Lower lobe of right lung (tissue), 2 donors: ENCODE data around the gene PDZD8. TPM values are rescaled to one million over a fixed set of nuclear protein-coding genes. Genes with fewer than 3 reads are reported as not detected.

ENCODE experiments used
- ATAC-seq, 2 donors: fragments of 200-7000 bp; cut with Tn5 transposase; one replicate each; pipeline ENCODE4 v1.9.1; 2020 to 2022; ENCODE audit warnings: mild to moderate bottlenecking in 2 of 2, moderate library complexity in 2 of 2
- DNase-seq: peaks from one replicate; pipeline ENCODE4 v3.0.0-alpha.2; 2020
- H3K27ac ChIP-seq: fragments of 200-600 bp; one replicate; pipeline ENCODE4 v1.8.0; 2022
- H3K27me3 ChIP-seq: fragments of 200-600 bp; one replicate; pipeline ENCODE4 v1.8.0; 2022; ENCODE audit warnings: low read depth
- H3K36me3 ChIP-seq: fragments of 200-600 bp; one replicate; pipeline ENCODE4 v1.8.0; 2022; ENCODE audit warnings: mild to moderate bottlenecking
- H3K4me1 ChIP-seq: fragments of 200-600 bp; one replicate; pipeline ENCODE4 v1.8.0; 2022
- H3K4me3 ChIP-seq: fragments of 200-600 bp; one replicate; pipeline ENCODE4 v1.8.0; 2022; ENCODE audit warnings: mild to moderate bottlenecking
- H3K9me3 ChIP-seq: fragments of 200-600 bp; one replicate; pipeline ENCODE4 v1.8.0; 2022
- intact Hi-C: fragments of 100-400 bp; cut with DNase I; formaldehyde crosslinking; loops from one replicate; pipeline ENCODE4 v1.11.0; 2022
- total RNA-seq: library from RNA; stranded (reverse); fragmentation: NEBNext Ultra II Directional; extraction: Animal tissue kit (Norgen Biotek cat#: 25700); gene quantifications from one replicate; pipeline ENCODE4 v1.2.1, GENCODE V29; 2021
- TF ChIP-seq, protein P1 (sequence below): fragments of 200-600 bp; IDR thresholded peaks from one replicate; pipeline ENCODE4 v1.8.0; 2022; ENCODE audit warnings: antibody characterized with exemption, mild to moderate bottlenecking
- donor health status: DM: no; HTN: yes; CAD: no; lungs with severe emphysema.

PDZD8 gene
- total RNA-seq, 1 donor from 2014 or later: 29.4 TPM

DNA sequence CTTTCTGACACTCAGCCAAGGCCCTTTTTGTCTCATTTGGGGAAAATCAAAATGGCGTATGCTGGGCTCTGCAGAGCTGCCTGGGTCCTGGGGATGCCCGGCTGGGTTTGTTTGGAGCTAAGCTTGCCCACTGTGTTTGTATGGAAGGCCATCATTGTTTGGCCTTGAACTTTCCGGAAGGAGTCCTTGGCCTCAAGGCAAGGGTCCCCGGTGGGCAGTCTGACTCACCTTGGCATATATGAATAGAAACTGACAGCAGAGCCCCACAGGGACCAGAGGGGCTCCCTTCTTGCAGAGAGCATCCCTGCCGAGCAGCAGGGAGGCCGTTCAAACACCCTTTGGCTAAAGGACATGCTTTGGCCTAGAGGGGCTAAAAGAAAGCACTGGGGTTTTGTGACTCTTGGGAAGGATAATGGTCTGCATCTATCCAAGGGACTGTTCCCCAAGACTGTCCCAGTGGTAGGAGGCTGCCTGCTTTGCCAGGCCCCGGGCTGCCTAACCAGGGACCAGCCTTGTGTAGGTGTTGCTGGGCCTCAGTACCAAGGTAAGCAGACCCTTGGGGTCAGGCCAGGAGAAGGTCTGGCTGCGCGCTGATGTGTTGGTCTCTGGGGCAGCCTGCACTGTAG lies 119.3 kb downstream of the PDZD8 start:
- no peak overlapping the region for H3K4me3 ChIP-seq
- H3K9me3 ChIP-seq: no peaks in the 10 kb centered on the region
- peaks cover 19% of the 10 kb centered on the region for H3K27me3 ChIP-seq
- intact Hi-C loops: no loop called here
- TF ChIP-seq, protein P1, sequence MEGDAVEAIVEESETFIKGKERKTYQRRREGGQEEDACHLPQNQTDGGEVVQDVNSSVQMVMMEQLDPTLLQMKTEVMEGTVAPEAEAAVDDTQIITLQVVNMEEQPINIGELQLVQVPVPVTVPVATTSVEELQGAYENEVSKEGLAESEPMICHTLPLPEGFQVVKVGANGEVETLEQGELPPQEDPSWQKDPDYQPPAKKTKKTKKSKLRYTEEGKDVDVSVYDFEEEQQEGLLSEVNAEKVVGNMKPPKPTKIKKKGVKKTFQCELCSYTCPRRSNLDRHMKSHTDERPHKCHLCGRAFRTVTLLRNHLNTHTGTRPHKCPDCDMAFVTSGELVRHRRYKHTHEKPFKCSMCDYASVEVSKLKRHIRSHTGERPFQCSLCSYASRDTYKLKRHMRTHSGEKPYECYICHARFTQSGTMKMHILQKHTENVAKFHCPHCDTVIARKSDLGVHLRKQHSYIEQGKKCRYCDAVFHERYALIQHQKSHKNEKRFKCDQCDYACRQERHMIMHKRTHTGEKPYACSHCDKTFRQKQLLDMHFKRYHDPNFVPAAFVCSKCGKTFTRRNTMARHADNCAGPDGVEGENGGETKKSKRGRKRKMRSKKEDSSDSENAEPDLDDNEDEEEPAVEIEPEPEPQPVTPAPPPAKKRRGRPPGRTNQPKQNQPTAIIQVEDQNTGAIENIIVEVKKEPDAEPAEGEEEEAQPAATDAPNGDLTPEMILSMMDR: no peak
- no peaks in the 10 kb centered on the region for H3K4me1 ChIP-seq
- no peak for ATAC-seq
- H3K36me3 ChIP-seq: no peaks in the 10 kb centered on the region
- H3K27ac ChIP-seq: no peak overlapping the region
- DNase-seq: no peak

DNA sequence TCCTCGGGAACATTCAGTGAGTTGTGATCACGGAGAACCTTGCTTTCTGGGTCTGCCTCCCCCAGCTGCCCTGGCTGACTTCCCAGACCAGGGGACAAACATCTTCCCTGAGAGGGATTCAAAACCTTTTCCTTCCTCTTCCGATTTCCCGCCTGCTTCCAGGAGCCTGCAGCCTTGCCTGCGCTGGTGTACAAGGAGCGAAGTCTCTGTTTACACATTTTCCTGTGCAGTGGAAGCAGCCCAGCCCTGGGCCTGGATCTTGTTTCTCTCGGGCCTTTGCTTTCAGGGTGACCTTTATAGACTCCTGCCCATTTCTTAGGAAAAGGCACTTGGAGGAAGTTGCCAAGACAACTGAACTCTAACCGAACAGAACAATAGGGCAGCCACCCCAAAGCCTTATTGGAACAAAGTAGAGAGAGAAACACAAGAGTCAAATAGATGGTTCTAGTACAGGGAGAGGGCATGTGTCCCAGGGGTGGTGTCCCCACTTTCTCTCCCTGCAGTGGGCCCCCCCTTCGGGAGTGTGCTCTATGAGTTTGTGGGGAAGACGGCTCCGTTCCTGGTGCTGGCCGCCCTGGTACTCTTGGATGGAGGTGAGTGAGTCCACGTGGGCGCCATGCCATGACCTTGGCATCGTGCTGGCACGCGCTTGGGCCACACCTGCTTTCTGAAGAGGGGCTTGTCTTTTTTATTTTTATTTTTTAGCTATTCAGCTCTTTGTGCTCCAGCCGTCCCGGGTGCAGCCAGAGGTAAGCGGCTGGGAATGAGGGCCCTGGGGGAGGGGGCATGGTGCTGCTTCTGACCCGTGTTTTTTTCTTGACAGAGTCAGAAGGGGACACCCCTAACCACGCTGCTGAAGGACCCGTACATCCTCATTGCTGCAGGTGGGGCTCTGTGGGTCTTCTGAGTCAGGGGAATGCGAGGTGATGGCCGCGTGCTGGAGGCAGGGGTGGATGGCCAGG lies 120.2 kb downstream of the PDZD8 start:
- Histone ChIP-seq H3K4me1 (no peaks in the 10 kb centered on the region), H3K4me3 (no peak overlapping the region), H3K27me3 (peaks cover 10% of the 10 kb centered on the region), H3K9me3 (no peaks in the 10 kb centered on the region), H3K27ac (no peak overlapping the region), H3K36me3 (no peaks in the 10 kb centered on the region)
- TF ChIP-seq, protein P1: no peak
- DNase-seq (no peak), ATAC-seq (no peak)
- intact Hi-C loops: no loop called here

DNA sequence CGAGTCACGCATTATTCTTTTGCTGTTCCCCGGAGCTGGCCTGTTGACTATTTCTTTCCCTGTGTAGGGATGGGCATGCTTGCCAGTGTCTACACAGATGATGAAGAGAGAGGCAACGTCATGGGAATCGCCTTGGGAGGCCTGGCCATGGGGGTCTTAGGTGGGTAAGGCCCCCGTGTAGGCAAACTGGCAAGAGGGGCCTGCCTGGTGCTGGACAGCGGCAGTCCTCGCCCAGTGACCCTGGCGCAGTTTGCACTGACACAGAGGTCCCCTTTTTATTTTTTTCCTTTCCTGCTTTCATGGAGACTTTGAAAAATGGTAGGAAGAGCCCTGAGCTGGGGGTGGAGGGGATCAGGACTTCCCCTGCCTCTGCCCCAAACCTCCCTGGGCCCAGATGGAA lies 120.9 kb downstream of the PDZD8 start:
- no peaks in the 10 kb centered on the region for H3K9me3 ChIP-seq
- TF ChIP-seq, protein P1: no peak
- H3K4me3 ChIP-seq: no peak overlapping the region
- DNase-seq (no peak), ATAC-seq (no peak)
- no peaks in the 10 kb centered on the region for H3K36me3 ChIP-seq
- H3K27me3 ChIP-seq: peaks cover 10% of the 10 kb centered on the region
- no peaks in the 10 kb centered on the region for H3K4me1 ChIP-seq
- no peak overlapping the region for H3K27ac ChIP-seq
- intact Hi-C loops: no loop called here

DNA sequence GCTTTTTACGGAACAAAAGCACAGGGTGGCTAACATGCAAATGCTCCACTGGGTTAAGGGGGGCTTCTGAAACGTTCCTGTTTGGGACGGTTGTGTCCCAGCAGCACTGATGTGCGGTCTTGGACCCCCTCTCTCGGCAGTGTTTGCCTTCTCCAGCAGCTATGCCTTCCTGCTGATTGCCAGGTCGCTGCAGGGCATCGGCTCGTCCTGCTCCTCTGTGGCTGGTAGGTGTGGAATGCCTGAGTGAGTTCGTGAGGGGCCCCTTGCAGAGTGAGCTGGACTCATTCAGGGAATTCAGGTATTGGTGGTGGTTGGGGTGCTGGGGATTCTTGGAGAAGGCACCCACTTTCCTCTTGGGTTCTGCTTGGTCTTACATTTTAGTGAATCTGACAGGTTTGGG lies 121.3 kb downstream of the PDZD8 start:
- DNase-seq: no peak
- Histone ChIP-seq H3K4me3 (no peak overlapping the region), H3K27me3 (peaks cover 10% of the 10 kb centered on the region), H3K4me1 (no peaks in the 10 kb centered on the region), H3K27ac (no peak overlapping the region), H3K9me3 (no peaks in the 10 kb centered on the region), H3K36me3 (no peaks in the 10 kb centered on the region)
- TF ChIP-seq, protein P1: no peak
- ATAC-seq: no peak
- intact Hi-C loops: no loop called here

DNA sequence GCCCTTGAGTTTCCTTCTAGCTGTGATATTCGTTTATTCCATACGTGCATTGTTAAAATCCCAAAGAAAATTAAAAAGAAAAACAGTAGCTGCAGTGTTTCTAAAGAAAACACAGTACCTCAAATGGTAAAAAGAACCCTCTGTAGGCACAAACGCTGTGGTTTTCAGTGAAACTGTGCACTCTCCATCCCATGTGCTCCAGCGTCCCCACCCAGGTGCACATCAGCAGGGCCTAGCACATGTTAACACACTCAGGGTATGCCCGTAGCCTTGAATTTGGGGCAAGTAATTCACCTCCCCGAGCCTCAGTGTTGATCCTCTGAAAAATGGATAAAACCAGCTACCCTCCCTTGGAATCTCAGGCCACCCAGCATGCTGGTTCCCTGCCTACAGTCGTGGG lies 124.8 kb downstream of the PDZD8 start:
- DNase-seq (no peak), ATAC-seq (no peak)
- H3K9me3 ChIP-seq: no peaks in the 10 kb centered on the region
- intact Hi-C loops: no loop called here
- H3K27ac ChIP-seq: no peak overlapping the region
- TF ChIP-seq, protein P1: no peak
- no peak overlapping the region for H3K4me3 ChIP-seq
- H3K4me1 ChIP-seq: no peaks in the 10 kb centered on the region
- H3K27me3 ChIP-seq: peaks cover 4% of the 10 kb centered on the region
- no peaks in the 10 kb centered on the region for H3K36me3 ChIP-seq
